WTC11 (cell line): ENCODE data around the gene COL6A5. TPM values are rescaled to one million over a fixed set of nuclear protein-coding genes. Genes with fewer than 3 reads are reported as not detected.

Experiments
- ATAC-seq: fragments of 200-7000 bp; cut with Tn5 transposase; 2 replicates; pipeline ENCODE4 v1.10.0; 2021; ENCODE audit warnings: mild to moderate bottlenecking, moderate library complexity
- CTCF ChIA-PET: fragments of 300-600 bp; sonication (Branson Sonifier 250); formaldehyde crosslinking; loops from one replicate; lab custom pipeline; 2021; ENCODE audit warnings: antibody characterized with exemption; lab: Charles Lee
- POLR2A ChIA-PET: fragments of 350-600 bp; sonication (Branson Sonifier 250); formaldehyde crosslinking; loops from one replicate; lab custom pipeline; 2021; ENCODE audit warnings: antibody characterized with exemption; lab: Charles Lee
- DNase-seq: peaks from one replicate; pipeline ENCODE4 v3.0.0; 2021; ENCODE audit warnings: low spot score
- H3K27ac Mint-ChIP-seq: 2 replicates; pipeline ENCODE4 v1.8.0; 2021; ENCODE audit warnings: mixed read lengths
- H3K27me3 Mint-ChIP-seq: 2 replicates; pipeline ENCODE4 v1.8.0; 2021; ENCODE audit warnings: low read depth, mild to moderate bottlenecking, moderate library complexity, mixed read lengths
- H3K36me3 Mint-ChIP-seq: 2 replicates; pipeline ENCODE4 v1.8.0; 2021; ENCODE audit warnings: mixed read lengths
- H3K4me1 Mint-ChIP-seq: 2 replicates; pipeline ENCODE4 v1.8.0; 2022; ENCODE audit warnings: mixed read lengths
- H3K4me3 Mint-ChIP-seq: 2 replicates; pipeline ENCODE4 v1.8.0; 2021; ENCODE audit warnings: mild to moderate bottlenecking, moderate library complexity, mixed read lengths
- H3K9me3 Mint-ChIP-seq: 2 replicates; pipeline ENCODE4 v1.8.0; 2021; ENCODE audit warnings: mixed read lengths
- CREM ChIP-seq: sonication (generic); formaldehyde crosslinking; IDR thresholded peaks from 2 replicates; pipeline ENCODE4 v1.8.1; 2022; ENCODE audit warnings: mild to moderate bottlenecking, missing genetic modification reagents, moderate library complexity
- E2F1 ChIP-seq: sonication (generic); formaldehyde crosslinking; IDR thresholded peaks from 2 replicates; pipeline ENCODE4 v1.8.0; 2022; ENCODE audit warnings: mild to moderate bottlenecking, missing genetic modification reagents
- ERG ChIP-seq: fragments of 250-450 bp; sonication (Bioruptor Pico); IDR thresholded peaks from 2 replicates; pipeline ENCODE4 v1.8.0; 2021; ENCODE audit warnings: mild to moderate bottlenecking
- FOXP1 ChIP-seq: sonication (generic); formaldehyde crosslinking; IDR thresholded peaks from 2 replicates; pipeline ENCODE4 v1.8.0; 2022; ENCODE audit warnings: missing genetic modification reagents, mild to moderate bottlenecking, moderate library complexity, borderline replicate concordance
- FOXP4 ChIP-seq: sonication (generic); formaldehyde crosslinking; IDR thresholded peaks from 2 replicates; pipeline ENCODE4 v1.8.0; 2022; ENCODE audit warnings: mild to moderate bottlenecking, missing genetic modification reagents
- MAX ChIP-seq: sonication (generic); formaldehyde crosslinking; IDR thresholded peaks from 2 replicates; pipeline ENCODE4 v1.8.0; 2022; ENCODE audit warnings: mild to moderate bottlenecking, missing genetic modification reagents
- MYBL2 ChIP-seq: sonication (generic); formaldehyde crosslinking; IDR thresholded peaks from 2 replicates; pipeline ENCODE4 v1.8.1; 2023; ENCODE audit warnings: mild to moderate bottlenecking, moderate library complexity, missing genetic modification reagents
- NFATC4 ChIP-seq: fragments of 250-450 bp; sonication (Bioruptor Pico); IDR thresholded peaks from 2 replicates; pipeline ENCODE4 v1.9.0; 2021; ENCODE audit warnings: mild to moderate bottlenecking
- PREB ChIP-seq: sonication (generic); formaldehyde crosslinking; IDR thresholded peaks from 2 replicates; pipeline ENCODE4 v1.8.1; 2022; ENCODE audit warnings: mild to moderate bottlenecking, missing genetic modification reagents, moderate library complexity, borderline replicate concordance
- SMAD4 ChIP-seq: sonication (generic); formaldehyde crosslinking; IDR thresholded peaks from 2 replicates; pipeline ENCODE4 v1.8.0; 2022; ENCODE audit warnings: mild to moderate bottlenecking, missing genetic modification reagents
- SOX15 ChIP-seq: fragments of 250-450 bp; sonication (Bioruptor Pico); IDR thresholded peaks from 2 replicates; pipeline ENCODE4 v1.9.0; 2021; ENCODE audit warnings: mild to moderate bottlenecking
- STAT6 ChIP-seq: sonication (generic); formaldehyde crosslinking; conservative IDR thresholded peaks from 2 replicates; pipeline ENCODE4 v1.8.1; 2023; ENCODE audit warnings: mild to moderate bottlenecking, low read depth, missing genetic modification reagents, moderate library complexity
- ZNF138 ChIP-seq: sonication (generic); formaldehyde crosslinking; conservative IDR thresholded peaks from 2 replicates; pipeline ENCODE4 v1.8.1; 2022; ENCODE audit warnings: mild to moderate bottlenecking, moderate library complexity, missing genetic modification reagents
- ZNF263 ChIP-seq: sonication (generic); formaldehyde crosslinking; IDR thresholded peaks from 2 replicates; pipeline ENCODE4 v1.8.1; 2022; ENCODE audit warnings: low read depth, mild to moderate bottlenecking, moderate library complexity, missing genetic modification reagents
- ZNF423 ChIP-seq: fragments of 250-450 bp; sonication (Bioruptor Pico); IDR thresholded peaks from 2 replicates; pipeline ENCODE4 v2.1.2; 2022; ENCODE audit warnings: mild to moderate bottlenecking, moderate library complexity
- total RNA-seq: library from RNA; stranded (reverse); gene quantifications from 3 replicates; pipeline ENCODE4 v1.2.3, GENCODE V29; 2021
- TF ChIP-seq, protein P1 (sequence below): sonication (generic); formaldehyde crosslinking; IDR thresholded peaks from 2 replicates; pipeline ENCODE4 v1.8.1; 2023; ENCODE audit warnings: mild to moderate bottlenecking, missing genetic modification reagents, borderline replicate concordance
- TF ChIP-seq, protein P2 (sequence below): sonication (generic); formaldehyde crosslinking; IDR thresholded peaks from 2 replicates; pipeline ENCODE4 v1.8.1; 2023; ENCODE audit warnings: mild to moderate bottlenecking, missing genetic modification reagents
- TF ChIP-seq, protein P3 (sequence below): fragments of 200-600 bp; IDR thresholded peaks from 2 replicates; pipeline ENCODE4 v1.8.0; 2022; ENCODE audit warnings: antibody characterized with exemption
- TF ChIP-seq, protein P4 (sequence below): sonication (generic); formaldehyde crosslinking; IDR thresholded peaks from 2 replicates; pipeline ENCODE4 v1.8.1; 2022; ENCODE audit warnings: mild to moderate bottlenecking, moderate library complexity, missing genetic modification reagents

COL6A5 gene
- total RNA-seq, 1 experiment from 2014 or later: not detected

GRCh38 chr3:130393594-130393993 lies 48.1 kb downstream of the COL6A5 start:
- no peak for ATAC-seq
- no peak for DNase-seq
- Mint-ChIP-seq H3K27me3 (no peaks in the 10 kb centered on the region), H3K4me1 (peaks cover 11% of the 10 kb centered on the region), H3K36me3 (no peaks in the 10 kb centered on the region), H3K27ac (no peak overlapping the region), H3K9me3 (peaks cover 7% of the 10 kb centered on the region), H3K4me3 (no peak overlapping the region)
- CTCF ChIA-PET: interaction anchor here (1.0 kb wide), 1 partner anchor 87 kb away, joined by 3 read pairs; no protein-coding TSS in a partner anchor
- POLR2A ChIA-PET: no interaction called here
- TF ChIP-seq ZNF423 (no peak), PREB (CRISPR knock-in tag) (no peak), FOXP4 (CRISPR knock-in tag) (no peak), CREM (CRISPR knock-in tag) (no peak), MYBL2 (no peak), ZNF138 (CRISPR knock-in tag) (no peak), ZNF263 (CRISPR knock-in tag) (no peak), SOX15 (no peak), ERG (CRISPR knock-in tag) (no peak), FOXP1 (CRISPR knock-in tag) (no peak), SMAD4 (CRISPR knock-in tag) (no peak), E2F1 (no peak), MAX (no peak), STAT6 (CRISPR knock-in tag) (no peak), NFATC4 (CRISPR knock-in tag) (no peak)
- TF ChIP-seq, protein P1, sequence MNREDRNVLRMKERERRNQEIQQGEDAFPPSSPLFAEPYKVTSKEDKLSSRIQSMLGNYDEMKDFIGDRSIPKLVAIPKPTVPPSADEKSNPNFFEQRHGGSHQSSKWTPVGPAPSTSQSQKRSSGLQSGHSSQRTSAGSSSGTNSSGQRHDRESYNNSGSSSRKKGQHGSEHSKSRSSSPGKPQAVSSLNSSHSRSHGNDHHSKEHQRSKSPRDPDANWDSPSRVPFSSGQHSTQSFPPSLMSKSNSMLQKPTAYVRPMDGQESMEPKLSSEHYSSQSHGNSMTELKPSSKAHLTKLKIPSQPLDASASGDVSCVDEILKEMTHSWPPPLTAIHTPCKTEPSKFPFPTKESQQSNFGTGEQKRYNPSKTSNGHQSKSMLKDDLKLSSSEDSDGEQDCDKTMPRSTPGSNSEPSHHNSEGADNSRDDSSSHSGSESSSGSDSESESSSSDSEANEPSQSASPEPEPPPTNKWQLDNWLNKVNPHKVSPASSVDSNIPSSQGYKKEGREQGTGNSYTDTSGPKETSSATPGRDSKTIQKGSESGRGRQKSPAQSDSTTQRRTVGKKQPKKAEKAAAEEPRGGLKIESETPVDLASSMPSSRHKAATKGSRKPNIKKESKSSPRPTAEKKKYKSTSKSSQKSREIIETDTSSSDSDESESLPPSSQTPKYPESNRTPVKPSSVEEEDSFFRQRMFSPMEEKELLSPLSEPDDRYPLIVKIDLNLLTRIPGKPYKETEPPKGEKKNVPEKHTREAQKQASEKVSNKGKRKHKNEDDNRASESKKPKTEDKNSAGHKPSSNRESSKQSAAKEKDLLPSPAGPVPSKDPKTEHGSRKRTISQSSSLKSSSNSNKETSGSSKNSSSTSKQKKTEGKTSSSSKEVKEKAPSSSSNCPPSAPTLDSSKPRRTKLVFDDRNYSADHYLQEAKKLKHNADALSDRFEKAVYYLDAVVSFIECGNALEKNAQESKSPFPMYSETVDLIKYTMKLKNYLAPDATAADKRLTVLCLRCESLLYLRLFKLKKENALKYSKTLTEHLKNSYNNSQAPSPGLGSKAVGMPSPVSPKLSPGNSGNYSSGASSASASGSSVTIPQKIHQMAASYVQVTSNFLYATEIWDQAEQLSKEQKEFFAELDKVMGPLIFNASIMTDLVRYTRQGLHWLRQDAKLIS (CRISPR knock-in tag): no peak
- TF ChIP-seq, protein P2, sequence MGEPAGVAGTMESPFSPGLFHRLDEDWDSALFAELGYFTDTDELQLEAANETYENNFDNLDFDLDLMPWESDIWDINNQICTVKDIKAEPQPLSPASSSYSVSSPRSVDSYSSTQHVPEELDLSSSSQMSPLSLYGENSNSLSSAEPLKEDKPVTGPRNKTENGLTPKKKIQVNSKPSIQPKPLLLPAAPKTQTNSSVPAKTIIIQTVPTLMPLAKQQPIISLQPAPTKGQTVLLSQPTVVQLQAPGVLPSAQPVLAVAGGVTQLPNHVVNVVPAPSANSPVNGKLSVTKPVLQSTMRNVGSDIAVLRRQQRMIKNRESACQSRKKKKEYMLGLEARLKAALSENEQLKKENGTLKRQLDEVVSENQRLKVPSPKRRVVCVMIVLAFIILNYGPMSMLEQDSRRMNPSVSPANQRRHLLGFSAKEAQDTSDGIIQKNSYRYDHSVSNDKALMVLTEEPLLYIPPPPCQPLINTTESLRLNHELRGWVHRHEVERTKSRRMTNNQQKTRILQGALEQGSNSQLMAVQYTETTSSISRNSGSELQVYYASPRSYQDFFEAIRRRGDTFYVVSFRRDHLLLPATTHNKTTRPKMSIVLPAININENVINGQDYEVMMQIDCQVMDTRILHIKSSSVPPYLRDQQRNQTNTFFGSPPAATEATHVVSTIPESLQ (CRISPR knock-in tag): no peak
- TF ChIP-seq, protein P3, sequence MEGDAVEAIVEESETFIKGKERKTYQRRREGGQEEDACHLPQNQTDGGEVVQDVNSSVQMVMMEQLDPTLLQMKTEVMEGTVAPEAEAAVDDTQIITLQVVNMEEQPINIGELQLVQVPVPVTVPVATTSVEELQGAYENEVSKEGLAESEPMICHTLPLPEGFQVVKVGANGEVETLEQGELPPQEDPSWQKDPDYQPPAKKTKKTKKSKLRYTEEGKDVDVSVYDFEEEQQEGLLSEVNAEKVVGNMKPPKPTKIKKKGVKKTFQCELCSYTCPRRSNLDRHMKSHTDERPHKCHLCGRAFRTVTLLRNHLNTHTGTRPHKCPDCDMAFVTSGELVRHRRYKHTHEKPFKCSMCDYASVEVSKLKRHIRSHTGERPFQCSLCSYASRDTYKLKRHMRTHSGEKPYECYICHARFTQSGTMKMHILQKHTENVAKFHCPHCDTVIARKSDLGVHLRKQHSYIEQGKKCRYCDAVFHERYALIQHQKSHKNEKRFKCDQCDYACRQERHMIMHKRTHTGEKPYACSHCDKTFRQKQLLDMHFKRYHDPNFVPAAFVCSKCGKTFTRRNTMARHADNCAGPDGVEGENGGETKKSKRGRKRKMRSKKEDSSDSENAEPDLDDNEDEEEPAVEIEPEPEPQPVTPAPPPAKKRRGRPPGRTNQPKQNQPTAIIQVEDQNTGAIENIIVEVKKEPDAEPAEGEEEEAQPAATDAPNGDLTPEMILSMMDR: no peak
- TF ChIP-seq, protein P4, sequence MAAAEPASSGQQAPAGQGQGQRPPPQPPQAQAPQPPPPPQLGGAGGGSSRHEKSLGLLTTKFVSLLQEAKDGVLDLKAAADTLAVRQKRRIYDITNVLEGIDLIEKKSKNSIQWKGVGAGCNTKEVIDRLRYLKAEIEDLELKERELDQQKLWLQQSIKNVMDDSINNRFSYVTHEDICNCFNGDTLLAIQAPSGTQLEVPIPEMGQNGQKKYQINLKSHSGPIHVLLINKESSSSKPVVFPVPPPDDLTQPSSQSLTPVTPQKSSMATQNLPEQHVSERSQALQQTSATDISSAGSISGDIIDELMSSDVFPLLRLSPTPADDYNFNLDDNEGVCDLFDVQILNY (CRISPR knock-in tag): no peak
